Measurements from ENCODE around the gene TIMELESS. TPM values are rescaled to one million over a fixed set of nuclear protein-coding genes. Genes with fewer than 3 reads are reported as not detected.
"Not testable (repeated sequence)": the region's sequence is repeated elsewhere in the genome, so short reads cannot be mapped to it uniquely, and the experiment has no call there.

Gene TIMELESS
- total RNA-seq, 1 donor from 2014 or later = 17.9 TPM

DNA sequence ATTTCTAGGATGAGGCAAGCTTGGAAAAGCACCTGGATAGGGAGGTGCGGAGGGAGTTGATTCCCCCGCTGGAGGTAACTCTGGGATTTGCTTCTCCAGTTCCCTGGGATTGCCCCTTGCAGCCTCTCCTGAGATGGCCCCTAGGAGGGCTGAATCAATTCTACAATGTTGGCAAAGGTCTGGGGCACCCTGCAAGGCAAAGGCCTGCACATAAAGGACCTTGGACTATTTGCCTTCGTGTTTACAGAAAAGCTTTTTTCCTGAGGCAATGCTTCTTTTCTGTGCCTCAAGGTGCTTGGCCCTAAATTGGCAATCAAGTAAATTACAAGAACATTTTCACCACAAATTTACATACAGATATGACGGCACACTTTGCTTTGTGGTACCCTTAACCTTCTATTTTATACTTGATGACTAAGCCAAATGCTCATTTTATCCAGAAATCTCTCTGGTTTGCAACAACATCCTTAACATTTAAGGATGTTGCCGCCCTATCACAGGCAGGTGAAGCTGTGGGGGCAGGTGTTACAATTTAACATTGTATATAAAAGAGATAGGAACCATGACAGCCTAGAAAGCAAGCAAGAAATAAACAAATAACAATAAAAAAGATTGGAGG lies 40.3 kb downstream of the TIMELESS start:
- H3K4me3 Mint-ChIP-seq (ENCODE audit: unreplicated experiment) = no peak overlapping the region
- no peak for TF ChIP-seq CTCF (IDR thresholded peaks at IDR 0.05; ENCODE audit: partially characterized antibody, unreplicated experiment)
- H3K27me3 Mint-ChIP-seq (ENCODE audit: unreplicated experiment) = no peaks in the 10 kb centered on the region
- no peak for DNase-seq
- no peaks in the 10 kb centered on the region for H3K9me3 Mint-ChIP-seq (ENCODE audit: unreplicated experiment)
- H3K27ac Mint-ChIP-seq (ENCODE audit: unreplicated experiment) = no peak overlapping the region
- H3K4me1 Mint-ChIP-seq (ENCODE audit: low read depth, unreplicated experiment) = no peaks in the 10 kb centered on the region
- peaks cover 4% of the 10 kb centered on the region for H3K36me3 Mint-ChIP-seq (ENCODE audit: unreplicated experiment)

GRCh38 chr12:56404227-56404626 lies 45.0 kb downstream of the TIMELESS start:
- DNase-seq; H3K27me3 Mint-ChIP-seq (ENCODE audit: unreplicated experiment); H3K4me3 Mint-ChIP-seq (ENCODE audit: unreplicated experiment): not testable (repeated sequence)

DNA sequence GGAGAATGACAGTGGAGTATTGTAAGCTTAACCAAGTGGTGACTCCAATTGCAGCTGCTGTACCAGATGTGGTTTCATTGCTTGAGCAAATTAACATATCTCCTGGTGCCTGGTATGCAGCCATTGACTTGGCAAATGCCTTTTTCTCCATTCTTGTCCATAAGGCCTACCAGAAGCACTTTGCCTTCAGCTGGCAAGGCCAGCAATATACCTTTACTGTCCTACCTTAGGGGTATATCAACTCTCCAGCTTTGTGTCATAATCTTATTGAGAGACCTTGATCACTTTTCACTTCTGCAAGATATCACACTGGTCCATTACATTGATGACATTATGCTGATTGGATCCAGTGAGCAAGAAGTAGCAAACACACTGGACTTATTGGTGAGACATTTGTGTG lies 47.6 kb downstream of the TIMELESS start:
- H3K27ac Mint-ChIP-seq (ENCODE audit: unreplicated experiment); H3K4me1 Mint-ChIP-seq (ENCODE audit: low read depth, unreplicated experiment); H3K36me3 Mint-ChIP-seq (ENCODE audit: unreplicated experiment); H3K27me3 Mint-ChIP-seq (ENCODE audit: unreplicated experiment); H3K4me3 Mint-ChIP-seq (ENCODE audit: unreplicated experiment); DNase-seq; H3K9me3 Mint-ChIP-seq (ENCODE audit: unreplicated experiment): not testable (repeated sequence)

More at GRCh38 chr12:56404227-56404626, 45.0 kb downstream of the TIMELESS start:
- not testable (repeated sequence) for H3K9me3 Mint-ChIP-seq (ENCODE audit: unreplicated experiment); H3K36me3 Mint-ChIP-seq (ENCODE audit: unreplicated experiment); H3K4me1 Mint-ChIP-seq (ENCODE audit: low read depth, unreplicated experiment); H3K27ac Mint-ChIP-seq (ENCODE audit: unreplicated experiment)

DNA sequence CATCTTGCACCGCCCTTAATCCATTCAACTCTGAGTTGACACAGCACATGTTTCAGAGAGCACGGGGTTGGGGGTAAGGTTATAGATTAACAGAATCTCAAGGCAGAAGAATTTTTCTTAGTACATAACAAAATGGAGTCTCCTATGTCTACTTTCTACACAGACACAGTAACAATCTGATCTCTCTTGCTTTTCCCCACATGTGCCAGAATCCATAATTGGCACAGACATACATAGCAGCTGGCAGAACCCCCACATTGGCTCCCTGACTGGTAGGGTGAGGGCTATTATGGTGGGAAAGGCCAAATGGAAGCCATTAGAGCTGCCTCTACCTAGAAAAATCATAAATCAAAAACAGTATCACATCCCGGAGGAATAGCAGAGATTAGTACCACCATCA lies 48.1 kb downstream of the TIMELESS start:
- H3K27ac Mint-ChIP-seq (ENCODE audit: unreplicated experiment); H3K9me3 Mint-ChIP-seq (ENCODE audit: unreplicated experiment); H3K36me3 Mint-ChIP-seq (ENCODE audit: unreplicated experiment); H3K4me3 Mint-ChIP-seq (ENCODE audit: unreplicated experiment); H3K4me1 Mint-ChIP-seq (ENCODE audit: low read depth, unreplicated experiment); H3K27me3 Mint-ChIP-seq (ENCODE audit: unreplicated experiment); DNase-seq: not testable (repeated sequence)

GRCh38 chr12:56399466-56399865 lies 49.8 kb downstream of the TIMELESS start:
- not testable (repeated sequence) for DNase-seq; H3K9me3 Mint-ChIP-seq (ENCODE audit: unreplicated experiment); H3K27ac Mint-ChIP-seq (ENCODE audit: unreplicated experiment); H3K4me1 Mint-ChIP-seq (ENCODE audit: low read depth, unreplicated experiment); H3K36me3 Mint-ChIP-seq (ENCODE audit: unreplicated experiment); H3K4me3 Mint-ChIP-seq (ENCODE audit: unreplicated experiment); H3K27me3 Mint-ChIP-seq (ENCODE audit: unreplicated experiment)

GRCh38 chr12:56398324-56398723 lies 50.9 kb downstream of the TIMELESS start:
- H3K4me1 Mint-ChIP-seq (ENCODE audit: low read depth, unreplicated experiment) = no peaks in the 10 kb centered on the region
- peaks cover 3% of the 10 kb centered on the region for H3K9me3 Mint-ChIP-seq (ENCODE audit: unreplicated experiment)
- peaks cover 2% of the 10 kb centered on the region for H3K27me3 Mint-ChIP-seq (ENCODE audit: unreplicated experiment)
- H3K27ac Mint-ChIP-seq (ENCODE audit: unreplicated experiment) = no peak overlapping the region
- peaks cover 4% of the 10 kb centered on the region for H3K36me3 Mint-ChIP-seq (ENCODE audit: unreplicated experiment)
- no peak for DNase-seq
- no peak for TF ChIP-seq CTCF (IDR thresholded peaks at IDR 0.05; ENCODE audit: partially characterized antibody, unreplicated experiment)
- H3K4me3 Mint-ChIP-seq (ENCODE audit: unreplicated experiment) = no peak overlapping the region

- H3K9me3 Mint-ChIP-seq (ENCODE audit: unreplicated experiment) = peaks cover 2% of the 10 kb centered on the region
- H3K36me3 Mint-ChIP-seq (ENCODE audit: unreplicated experiment) = peaks cover 4% of the 10 kb centered on the region
- H3K4me1 Mint-ChIP-seq (ENCODE audit: low read depth, unreplicated experiment) = no peaks in the 10 kb centered on the region
- no peak for DNase-seq
- no peak overlapping the region for H3K27ac Mint-ChIP-seq (ENCODE audit: unreplicated experiment)
- H3K27me3 Mint-ChIP-seq (ENCODE audit: unreplicated experiment) = no peaks in the 10 kb centered on the region
- no peak for TF ChIP-seq CTCF (IDR thresholded peaks at IDR 0.05; ENCODE audit: partially characterized antibody, unreplicated experiment)
- H3K4me3 Mint-ChIP-seq (ENCODE audit: unreplicated experiment) = no peak overlapping the region
Observed at GRCh38 chr12:56392331-56392730, 56.9 kb downstream of the TIMELESS start.
